Activated naive CD4-positive, alpha-beta T cell treated with anti-CD3 and anti-CD28 coated beads, Interleukin-2, amount 50 U/mL, for 24 hours (primary cell): ENCODE data around the gene NDRG3.
"Not testable (repeated sequence)": the region's sequence is repeated elsewhere in the genome, so short reads cannot be mapped to it uniquely, and the experiment has no call there.

Source experiments
- H3K27ac Mint-ChIP-seq: one replicate; pipeline ENCODE4 v1.8.0; 2021; ENCODE audit warnings: mild to moderate bottlenecking, mixed read lengths
- H3K27me3 Mint-ChIP-seq: one replicate; pipeline ENCODE4 v1.8.0; 2021; ENCODE audit warnings: mixed read lengths
- H3K36me3 Mint-ChIP-seq: one replicate; pipeline ENCODE4 v1.8.0; 2021; ENCODE audit warnings: mixed read lengths
- H3K4me1 Mint-ChIP-seq: one replicate; pipeline ENCODE4 v1.8.0; 2021; ENCODE audit warnings: mixed read lengths
- H3K4me3 Mint-ChIP-seq: one replicate; pipeline ENCODE4 v1.8.0; 2021; ENCODE audit warnings: mild to moderate bottlenecking, mixed read lengths
- H3K9me3 Mint-ChIP-seq: one replicate; pipeline ENCODE4 v1.8.0; 2021; ENCODE audit warnings: mixed read lengths

Gene NDRG3

GRCh38 chr20:36684747-36685146 is 61.1 kb downstream of the NDRG3 start:
- Mint-ChIP-seq H3K36me3 (peaks cover 13% of the 10 kb centered on the region), H3K27me3 (no peaks in the 10 kb centered on the region), H3K27ac (no peak overlapping the region)

GRCh38 chr20:36682311-36682710 is 63.6 kb downstream of the NDRG3 start:
- H3K9me3 Mint-ChIP-seq: no peaks in the 10 kb centered on the region
- H3K4me1 Mint-ChIP-seq: peaks cover 3% of the 10 kb centered on the region
- no peak overlapping the region for H3K27ac Mint-ChIP-seq
- no peak overlapping the region for H3K4me3 Mint-ChIP-seq
- peaks cover 8% of the 10 kb centered on the region for H3K36me3 Mint-ChIP-seq
- no peaks in the 10 kb centered on the region for H3K27me3 Mint-ChIP-seq

More at GRCh38 chr20:36684747-36685146, 61.1 kb downstream of the NDRG3 start:
- Mint-ChIP-seq H3K9me3 (no peaks in the 10 kb centered on the region), H3K4me3 (no peak overlapping the region), H3K4me1 (peaks cover 3% of the 10 kb centered on the region)

- Mint-ChIP-seq H3K36me3 (peaks cover 5% of the 10 kb centered on the region), H3K4me1 (no peaks in the 10 kb centered on the region), H3K9me3 (no peaks in the 10 kb centered on the region), H3K4me3 (no peak overlapping the region), H3K27me3 (no peaks in the 10 kb centered on the region), H3K27ac (no peak overlapping the region)
These were observed 68.5 kb downstream of the NDRG3 start for GRCh38 chr20:36677422-36677771.

GRCh38 chr20:36676701-36677421 is 69.0 kb downstream of the NDRG3 start:
- Mint-ChIP-seq H3K9me3 (no peaks in the 10 kb centered on the region), H3K27me3 (no peaks in the 10 kb centered on the region), H3K4me3 (no peak overlapping the region), H3K4me1 (no peaks in the 10 kb centered on the region), H3K36me3 (peaks cover 4% of the 10 kb centered on the region), H3K27ac (no peak overlapping the region)

- H3K9me3 Mint-ChIP-seq, H3K4me1 Mint-ChIP-seq, H3K36me3 Mint-ChIP-seq, H3K27ac Mint-ChIP-seq, H3K27me3 Mint-ChIP-seq, H3K4me3 Mint-ChIP-seq: not testable (repeated sequence)
These were observed 70.3 kb downstream of the NDRG3 start for GRCh38 chr20:36675545-36675944.

GRCh38 chr20:36672991-36673390 is 72.9 kb downstream of the NDRG3 start:
- Mint-ChIP-seq H3K4me1 (no peaks in the 10 kb centered on the region), H3K4me3 (no peak overlapping the region), H3K36me3 (peaks cover under 1% of the 10 kb centered on the region), H3K9me3 (no peaks in the 10 kb centered on the region), H3K27ac (no peak overlapping the region), H3K27me3 (no peaks in the 10 kb centered on the region)

- Mint-ChIP-seq H3K4me3 (no peak overlapping the region), H3K4me1 (no peaks in the 10 kb centered on the region), H3K9me3 (no peaks in the 10 kb centered on the region), H3K36me3 (no peaks in the 10 kb centered on the region), H3K27ac (no peak overlapping the region), H3K27me3 (no peaks in the 10 kb centered on the region)
These were observed 75.1 kb downstream of the NDRG3 start for GRCh38 chr20:36670665-36671357.

- Mint-ChIP-seq H3K27me3 (no peaks in the 10 kb centered on the region), H3K27ac (no peak overlapping the region), H3K9me3 (no peaks in the 10 kb centered on the region), H3K36me3 (no peaks in the 10 kb centered on the region), H3K4me1 (peaks cover 3% of the 10 kb centered on the region), H3K4me3 (no peak overlapping the region)
These were observed 79.6 kb downstream of the NDRG3 start for GRCh38 chr20:36666181-36666740.

- no peaks in the 10 kb centered on the region for H3K27me3 Mint-ChIP-seq
- H3K27ac Mint-ChIP-seq: no peak overlapping the region
- H3K9me3 Mint-ChIP-seq: no peaks in the 10 kb centered on the region
- peaks cover 4% of the 10 kb centered on the region for H3K36me3 Mint-ChIP-seq
- peaks cover 17% of the 10 kb centered on the region for H3K4me1 Mint-ChIP-seq
- H3K4me3 Mint-ChIP-seq: no peak overlapping the region
These were observed 82.9 kb downstream of the NDRG3 start for GRCh38 chr20:36663031-36663430.

- H3K36me3 Mint-ChIP-seq: peaks cover 5% of the 10 kb centered on the region
- H3K4me1 Mint-ChIP-seq: peaks cover 21% of the 10 kb centered on the region
- no peaks in the 10 kb centered on the region for H3K27me3 Mint-ChIP-seq
- no peak overlapping the region for H3K27ac Mint-ChIP-seq
- H3K4me3 Mint-ChIP-seq: peak overlapping the region; percentile 45
- no peaks in the 10 kb centered on the region for H3K9me3 Mint-ChIP-seq
These were observed 87.6 kb downstream of the NDRG3 start for GRCh38 chr20:36658300-36658699.

GRCh38 chr20:36656733-36657132 is 89.2 kb downstream of the NDRG3 start:
- Mint-ChIP-seq H3K4me3 (no peak overlapping the region), H3K27me3 (no peaks in the 10 kb centered on the region), H3K36me3 (peaks cover 9% of the 10 kb centered on the region)

GRCh38 chr20:36655004-36655403 is 90.9 kb downstream of the NDRG3 start:
- Mint-ChIP-seq H3K27me3 (no peaks in the 10 kb centered on the region), H3K4me1 (peaks cover 13% of the 10 kb centered on the region), H3K4me3 (no peak overlapping the region), H3K36me3 (peaks cover 7% of the 10 kb centered on the region), H3K9me3 (no peaks in the 10 kb centered on the region), H3K27ac (no peak overlapping the region)

More at GRCh38 chr20:36656733-36657132, 89.2 kb downstream of the NDRG3 start:
- H3K27ac Mint-ChIP-seq: no peak overlapping the region
- H3K9me3 Mint-ChIP-seq: no peaks in the 10 kb centered on the region
- H3K4me1 Mint-ChIP-seq: peaks cover 21% of the 10 kb centered on the region

GRCh38 chr20:36654506-36654905 is 91.4 kb downstream of the NDRG3 start:
- peaks cover 6% of the 10 kb centered on the region for H3K36me3 Mint-ChIP-seq
- no peak overlapping the region for H3K27ac Mint-ChIP-seq
- no peaks in the 10 kb centered on the region for H3K9me3 Mint-ChIP-seq
- peaks cover 13% of the 10 kb centered on the region for H3K4me1 Mint-ChIP-seq
- no peaks in the 10 kb centered on the region for H3K27me3 Mint-ChIP-seq
- no peak overlapping the region for H3K4me3 Mint-ChIP-seq

GRCh38 chr20:36653456-36653855 is 92.4 kb downstream of the NDRG3 start:
- H3K27ac Mint-ChIP-seq: no peak overlapping the region
- H3K4me3 Mint-ChIP-seq: no peak overlapping the region
- peaks cover 8% of the 10 kb centered on the region for H3K4me1 Mint-ChIP-seq
- H3K36me3 Mint-ChIP-seq: peaks cover 6% of the 10 kb centered on the region
- H3K27me3 Mint-ChIP-seq: no peaks in the 10 kb centered on the region
- H3K9me3 Mint-ChIP-seq: no peaks in the 10 kb centered on the region

GRCh38 chr20:36647196-36648121 is 98.4 kb downstream of the NDRG3 start:
- Mint-ChIP-seq H3K36me3 (peaks cover 6% of the 10 kb centered on the region), H3K27me3 (no peaks in the 10 kb centered on the region), H3K27ac (peak overlapping the region; percentile 84), H3K4me3 (peak overlapping the region; percentile 73), H3K4me1 (peaks cover 47% of the 10 kb centered on the region), H3K9me3 (no peaks in the 10 kb centered on the region)
